Lower leg skin (tissue), 3 donors: ENCODE data around the gene LRRC49.

Experiments used
- CTCF ChIP-seq, 3 donors: fragments of 450-650 bp; IDR thresholded peaks; one replicate each; pipeline ENCODE4 v1.5.1; 2016; ENCODE audit warnings: antibody characterized with exemption in 3 of 3, mild to moderate bottlenecking in 3 of 3, moderate library complexity in 2 of 3
- POLR2A ChIP-seq, 2 donors: fragments of 450-650 bp; IDR thresholded peaks; one replicate each; pipeline ENCODE4 v1.6.1; 2016 to 2017; ENCODE audit warnings: antibody characterized with exemption in 2 of 2, mild to moderate bottlenecking in 1 of 2, moderate library complexity in 1 of 2

- no peak for TF ChIP-seq CTCF (IDR thresholded peaks at IDR 0.05)
- no peak for TF ChIP-seq POLR2A (IDR thresholded peaks at IDR 0.05)
Measured at GRCh38 chr15:71057581-71057980, 165.0 kb downstream of the LRRC49 start.
